Mesothelial cell of epicardium (in vitro differentiated cells): Measurements from ENCODE around the gene UBE2E3. TPM values are rescaled to one million over a fixed set of nuclear protein-coding genes. Genes with fewer than 3 reads are reported as not detected.

Experiments
- DNase-seq, 2 experiments: peaks; one replicate each; pipeline ENCODE4 v3.0.0; 2021; ENCODE audit warnings: low spot score in 2 of 2; ENCODE audit not compliant: unreplicated experiment in 2 of 2
- H3K27ac Mint-ChIP-seq: 2 replicates; pipeline ENCODE4 v1.8.0; 2021; ENCODE audit warnings: mixed read lengths
- H3K27me3 Mint-ChIP-seq: 2 replicates; pipeline ENCODE4 v1.8.0; 2021; ENCODE audit warnings: low read depth, mixed read lengths
- H3K36me3 Mint-ChIP-seq: 2 replicates; pipeline ENCODE4 v1.8.0; 2021; ENCODE audit warnings: mixed read lengths
- H3K4me1 Mint-ChIP-seq: 2 replicates; pipeline ENCODE4 v1.8.0; 2021; ENCODE audit warnings: mixed read lengths
- H3K4me3 Mint-ChIP-seq: 2 replicates; pipeline ENCODE4 v1.8.0; 2021; ENCODE audit warnings: mild to moderate bottlenecking, moderate library complexity, mixed read lengths
- H3K9me3 Mint-ChIP-seq: 2 replicates; pipeline ENCODE4 v1.8.0; 2021; ENCODE audit warnings: mixed read lengths
- total RNA-seq: library from RNA; stranded (reverse); gene quantifications from 3 replicates; pipeline ENCODE4 v1.2.1, GENCODE V29; 2021
- TF ChIP-seq, protein P1 (sequence below): fragments of 200-600 bp; sonication (generic); IDR thresholded peaks from one replicate; pipeline ENCODE4 v1.5.0; 2021; ENCODE audit warnings: antibody characterized with exemption; ENCODE audit not compliant: unreplicated experiment

Gene UBE2E3
- total RNA-seq, 1 donor from 2014 or later: 112 TPM

DNA sequence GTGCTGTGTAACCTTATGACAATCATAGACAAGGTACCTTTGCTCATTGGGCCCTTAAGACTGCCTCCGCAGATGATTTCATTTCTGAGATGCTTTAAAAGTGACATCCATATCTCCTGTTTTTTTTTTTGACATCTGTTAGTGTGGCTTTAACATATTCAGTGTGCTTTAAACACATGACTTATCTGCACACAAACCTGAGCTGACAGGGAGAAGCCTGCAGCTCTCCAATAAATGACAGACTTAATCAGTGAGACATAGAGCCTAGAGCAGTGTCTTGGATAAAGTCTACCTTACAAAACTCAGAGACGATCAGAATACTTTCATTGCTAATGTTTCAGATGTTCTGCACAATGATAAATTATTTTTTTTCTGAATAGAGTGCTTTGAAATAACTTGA lies 130.7 kb downstream of the UBE2E3 start:
- no peak for DNase-seq
- Mint-ChIP-seq H3K27ac (no peak overlapping the region), H3K36me3 (no peaks in the 10 kb centered on the region), H3K4me1 (peaks cover 8% of the 10 kb centered on the region), H3K27me3 (no peaks in the 10 kb centered on the region), H3K9me3 (no peaks in the 10 kb centered on the region), H3K4me3 (no peak overlapping the region)
- TF ChIP-seq, protein P1, sequence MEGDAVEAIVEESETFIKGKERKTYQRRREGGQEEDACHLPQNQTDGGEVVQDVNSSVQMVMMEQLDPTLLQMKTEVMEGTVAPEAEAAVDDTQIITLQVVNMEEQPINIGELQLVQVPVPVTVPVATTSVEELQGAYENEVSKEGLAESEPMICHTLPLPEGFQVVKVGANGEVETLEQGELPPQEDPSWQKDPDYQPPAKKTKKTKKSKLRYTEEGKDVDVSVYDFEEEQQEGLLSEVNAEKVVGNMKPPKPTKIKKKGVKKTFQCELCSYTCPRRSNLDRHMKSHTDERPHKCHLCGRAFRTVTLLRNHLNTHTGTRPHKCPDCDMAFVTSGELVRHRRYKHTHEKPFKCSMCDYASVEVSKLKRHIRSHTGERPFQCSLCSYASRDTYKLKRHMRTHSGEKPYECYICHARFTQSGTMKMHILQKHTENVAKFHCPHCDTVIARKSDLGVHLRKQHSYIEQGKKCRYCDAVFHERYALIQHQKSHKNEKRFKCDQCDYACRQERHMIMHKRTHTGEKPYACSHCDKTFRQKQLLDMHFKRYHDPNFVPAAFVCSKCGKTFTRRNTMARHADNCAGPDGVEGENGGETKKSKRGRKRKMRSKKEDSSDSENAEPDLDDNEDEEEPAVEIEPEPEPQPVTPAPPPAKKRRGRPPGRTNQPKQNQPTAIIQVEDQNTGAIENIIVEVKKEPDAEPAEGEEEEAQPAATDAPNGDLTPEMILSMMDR: no peak

DNA sequence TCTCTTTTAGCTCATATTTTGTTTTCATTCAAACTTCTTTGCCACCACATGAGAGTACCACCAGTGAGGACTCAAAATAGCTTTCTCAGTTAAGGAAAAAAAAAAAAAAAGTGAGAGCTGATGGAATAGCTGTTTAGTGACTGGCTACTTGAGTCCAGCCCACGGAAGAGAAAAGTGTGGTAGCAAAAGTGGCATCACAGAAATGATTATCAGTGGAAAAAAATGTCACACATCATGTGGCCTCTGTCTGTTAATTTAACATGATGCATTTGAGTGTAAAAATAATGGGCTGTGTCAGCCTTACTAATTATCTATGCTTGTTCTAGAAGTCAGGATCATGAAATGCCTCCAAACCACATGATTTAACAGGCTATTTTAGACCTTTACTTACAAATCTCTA lies 132.5 kb downstream of the UBE2E3 start:
- H3K27ac Mint-ChIP-seq: no peak overlapping the region
- DNase-seq: no peak
- no peaks in the 10 kb centered on the region for H3K9me3 Mint-ChIP-seq
- no peaks in the 10 kb centered on the region for H3K36me3 Mint-ChIP-seq
- H3K27me3 Mint-ChIP-seq: no peaks in the 10 kb centered on the region
- TF ChIP-seq, protein P1: no peak
- no peak overlapping the region for H3K4me3 Mint-ChIP-seq
- H3K4me1 Mint-ChIP-seq: no peaks in the 10 kb centered on the region
